ACC112 (cell line): Measurements from ENCODE around the gene CD79A.

Experiments used
- H2AFZ ChIP-seq: fragments of 200-600 bp; sonication (generic); one replicate; pipeline ENCODE4 v1.6.0; 2017; ENCODE audit warnings: antibody characterized with exemption, low read length; ENCODE audit not compliant: unreplicated experiment
- H3K27ac ChIP-seq: fragments of 200-600 bp; sonication (generic); 2 replicates; pipeline ENCODE4 v1.5.1; 2014; ENCODE audit warnings: low read depth, mild to moderate bottlenecking, antibody characterized with exemption, low read length, moderate library complexity
- H3K27me3 ChIP-seq: fragments of 200-600 bp; sonication (generic); 2 replicates; pipeline ENCODE4 v1.6.1; 2014; ENCODE audit warnings: mild to moderate bottlenecking, antibody characterized with exemption, low read length, moderate library complexity, mixed read lengths; ENCODE audit not compliant: insufficient read depth
- H3K36me3 ChIP-seq: fragments of 200-600 bp; sonication (generic); 2 replicates; pipeline ENCODE4 v1.6.1; 2016; ENCODE audit warnings: mild to moderate bottlenecking, antibody characterized with exemption, low read length, moderate library complexity, mixed read lengths; ENCODE audit not compliant: insufficient read depth
- H3K4me1 ChIP-seq: fragments of 200-600 bp; sonication (generic); one replicate; pipeline ENCODE4 v1.6.1; 2016; ENCODE audit warnings: low read length, mixed read lengths; ENCODE audit not compliant: insufficient read depth, unreplicated experiment, control insufficient read depth
- H3K4me3 ChIP-seq: fragments of 200-600 bp; sonication (generic); 2 replicates; pipeline ENCODE4 v1.5.1; 2014; ENCODE audit warnings: mild to moderate bottlenecking, low read depth, low read length
- H3K79me2 ChIP-seq: fragments of 200-600 bp; sonication (generic); one replicate; pipeline ENCODE4 v1.6.0; 2016; ENCODE audit warnings: low read length; ENCODE audit not compliant: control insufficient read depth, unreplicated experiment, insufficient read depth

CD79A gene

GRCh38 chr19:41923045-41923788, 46.1 kb downstream of the CD79A start:
- no peaks in the 10 kb centered on the region for H3K36me3 ChIP-seq
- no peak overlapping the region for H3K4me3 ChIP-seq
- H3K4me1 ChIP-seq: no peaks in the 10 kb centered on the region

GRCh38 chr19:41924151-41925145, 47.4 kb downstream of the CD79A start:
- H3K27me3 ChIP-seq: peaks cover 61% of the 10 kb centered on the region
- no peaks in the 10 kb centered on the region for H3K36me3 ChIP-seq

More at GRCh38 chr19:41923045-41923788, 46.1 kb downstream of the CD79A start:
- Histone ChIP-seq H3K79me2 (no peaks in the 10 kb centered on the region), H3K27me3 (peaks cover 50% of the 10 kb centered on the region), H2AFZ (no peak overlapping the region), H3K27ac (no peak overlapping the region)

GRCh38 chr19:41925208-41926003, 48.3 kb downstream of the CD79A start:
- no peaks in the 10 kb centered on the region for H3K4me1 ChIP-seq
- no peak overlapping the region for H2AFZ ChIP-seq
- no peak overlapping the region for H3K4me3 ChIP-seq
- no peaks in the 10 kb centered on the region for H3K36me3 ChIP-seq
- no peaks in the 10 kb centered on the region for H3K79me2 ChIP-seq
- peaks cover 71% of the 10 kb centered on the region for H3K27me3 ChIP-seq
- no peak overlapping the region for H3K27ac ChIP-seq

More at GRCh38 chr19:41924151-41925145, 47.4 kb downstream of the CD79A start:
- Histone ChIP-seq H2AFZ (no peak overlapping the region), H3K27ac (no peak overlapping the region), H3K4me3 (no peak overlapping the region), H3K4me1 (no peaks in the 10 kb centered on the region), H3K79me2 (no peaks in the 10 kb centered on the region)

GRCh38 chr19:41926028-41926762, 49.1 kb downstream of the CD79A start:
- Histone ChIP-seq H2AFZ (no peak overlapping the region), H3K79me2 (no peaks in the 10 kb centered on the region), H3K27me3 (peaks cover 73% of the 10 kb centered on the region), H3K36me3 (no peaks in the 10 kb centered on the region), H3K4me3 (no peak overlapping the region), H3K27ac (no peak overlapping the region), H3K4me1 (no peaks in the 10 kb centered on the region)

GRCh38 chr19:41926763-41927496, 49.9 kb downstream of the CD79A start:
- Histone ChIP-seq H3K4me1 (no peaks in the 10 kb centered on the region), H3K79me2 (no peaks in the 10 kb centered on the region), H2AFZ (no peak overlapping the region), H3K4me3 (no peak overlapping the region), H3K27ac (no peak overlapping the region), H3K36me3 (no peaks in the 10 kb centered on the region), H3K27me3 (peaks cover 74% of the 10 kb centered on the region)

GRCh38 chr19:41927497-41928192, 50.6 kb downstream of the CD79A start:
- Histone ChIP-seq H3K27ac (no peak overlapping the region), H3K4me3 (peak overlapping the region; percentile 72), H2AFZ (no peak overlapping the region), H3K27me3 (peaks cover 74% of the 10 kb centered on the region), H3K4me1 (no peaks in the 10 kb centered on the region), H3K36me3 (no peaks in the 10 kb centered on the region), H3K79me2 (no peaks in the 10 kb centered on the region)

GRCh38 chr19:41928221-41928683, 51.2 kb downstream of the CD79A start, which contains the start of gene ERFL:
Gene ERFL (minus strand): TSS chr19:41928449. CDS start chr19:41912919, 15,530 bp downstream.
- H3K27ac ChIP-seq: no peak within 1 kb of the TSS
- no peaks in the 10 kb centered on the region for H3K4me1 ChIP-seq
- peak within 1 kb of the TSS; percentile 72 for H3K4me3 ChIP-seq
- H3K79me2 ChIP-seq: no peaks in the 10 kb centered on the region
- H3K36me3 ChIP-seq: no peaks in the 10 kb centered on the region
- H2AFZ ChIP-seq: no peak within 1 kb of the TSS
- peaks cover 73% of the 10 kb centered on the region for H3K27me3 ChIP-seq

- Histone ChIP-seq H3K36me3 (no peaks in the 10 kb centered on the region), H3K79me2 (no peaks in the 10 kb centered on the region), H3K4me1 (no peaks in the 10 kb centered on the region), H3K27me3 (peaks cover 76% of the 10 kb centered on the region), H3K4me3 (peak overlapping the region; percentile 72), H3K27ac (no peak overlapping the region), H2AFZ (no peak overlapping the region)
Measured at GRCh38 chr19:41928754-41929535, 51.9 kb downstream of the CD79A start.
